GM19240 (cell line): ENCODE measurements around the gene TFCP2.
"Not testable (repeated sequence)": the region's sequence is repeated elsewhere in the genome, so short reads cannot be mapped to it uniquely, and the experiment has no call there.

Experiments used
- DNase-seq: peaks from one replicate; pipeline ENCODE4 v3.0.0; 2011; ENCODE audit warnings: low spot score; ENCODE audit not compliant: insufficient read length

Gene TFCP2, protein sequence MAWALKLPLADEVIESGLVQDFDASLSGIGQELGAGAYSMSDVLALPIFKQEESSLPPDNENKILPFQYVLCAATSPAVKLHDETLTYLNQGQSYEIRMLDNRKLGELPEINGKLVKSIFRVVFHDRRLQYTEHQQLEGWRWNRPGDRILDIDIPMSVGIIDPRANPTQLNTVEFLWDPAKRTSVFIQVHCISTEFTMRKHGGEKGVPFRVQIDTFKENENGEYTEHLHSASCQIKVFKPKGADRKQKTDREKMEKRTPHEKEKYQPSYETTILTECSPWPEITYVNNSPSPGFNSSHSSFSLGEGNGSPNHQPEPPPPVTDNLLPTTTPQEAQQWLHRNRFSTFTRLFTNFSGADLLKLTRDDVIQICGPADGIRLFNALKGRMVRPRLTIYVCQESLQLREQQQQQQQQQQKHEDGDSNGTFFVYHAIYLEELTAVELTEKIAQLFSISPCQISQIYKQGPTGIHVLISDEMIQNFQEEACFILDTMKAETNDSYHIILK

DNA sequence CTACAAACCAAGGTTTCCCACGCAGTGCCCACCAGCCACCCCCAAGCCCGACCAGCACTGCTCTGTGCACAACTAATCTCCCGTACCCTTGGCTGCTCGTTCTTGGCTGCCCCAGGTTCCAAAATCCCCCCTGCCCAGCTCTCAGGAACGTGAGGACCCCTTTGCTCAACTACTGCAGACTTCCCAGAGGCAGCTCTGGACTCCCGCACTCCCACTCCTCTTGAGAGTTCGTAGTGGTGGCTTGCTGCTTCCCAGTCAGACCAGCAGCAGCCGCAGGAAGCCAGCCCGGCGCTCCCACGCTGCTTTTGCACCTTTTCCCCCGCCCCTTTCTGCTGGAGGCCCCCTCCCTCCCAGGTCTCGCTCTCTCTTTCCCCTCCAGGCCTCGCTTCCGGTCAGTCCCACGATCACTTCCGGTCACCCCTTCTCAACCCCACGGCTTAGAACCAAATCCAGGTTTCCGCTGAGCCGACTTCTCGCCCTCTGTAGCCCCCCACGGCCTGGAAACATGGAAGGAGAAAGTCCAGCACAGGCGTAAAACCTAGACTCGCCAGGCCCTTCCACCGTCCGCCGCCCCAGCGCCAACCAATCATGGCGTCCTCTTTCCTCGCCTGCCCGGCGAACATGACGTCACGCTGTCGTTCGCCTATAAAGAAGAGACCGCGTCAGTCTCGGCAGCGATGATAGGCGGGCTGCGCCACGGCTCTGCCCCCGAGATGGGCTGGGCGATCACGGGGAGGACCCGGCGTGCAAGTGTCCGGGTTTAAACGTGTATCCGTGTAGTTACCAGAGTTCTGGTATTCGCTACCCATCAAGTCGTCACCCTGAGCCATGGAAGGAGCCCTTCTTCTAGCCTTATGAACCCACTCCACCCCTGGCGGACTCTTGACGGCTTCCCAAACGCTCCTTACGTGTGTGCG lies at the start of gene TFCP2:
Gene TFCP2, minus strand, starts transcription at position 621 of the 917 bp plus-strand sequence. CDS start 713 bp downstream, outside the sequence.
- peak; percentile 90 for DNase-seq

DNA sequence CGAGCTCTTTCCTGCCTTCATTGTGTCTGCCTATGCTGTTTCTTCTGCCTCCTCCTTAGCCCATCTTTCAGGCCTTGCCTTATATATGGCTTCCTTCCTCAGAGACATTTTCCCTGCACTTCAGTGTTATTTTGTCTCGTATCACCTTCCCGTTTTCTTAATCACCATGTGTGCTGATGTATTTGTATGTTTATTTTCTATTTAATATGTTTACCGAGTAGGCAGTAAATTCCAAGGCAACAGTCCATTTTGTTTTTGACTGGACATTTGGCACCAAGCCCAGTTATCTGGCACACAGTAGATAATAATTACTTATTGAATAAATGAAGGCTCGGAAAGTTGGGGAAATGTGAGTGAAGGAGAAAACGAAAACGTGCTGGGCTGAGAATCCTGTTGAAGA lies 49.5 kb upstream of the TFCP2 start:
- DNase-seq: no peak

DNA sequence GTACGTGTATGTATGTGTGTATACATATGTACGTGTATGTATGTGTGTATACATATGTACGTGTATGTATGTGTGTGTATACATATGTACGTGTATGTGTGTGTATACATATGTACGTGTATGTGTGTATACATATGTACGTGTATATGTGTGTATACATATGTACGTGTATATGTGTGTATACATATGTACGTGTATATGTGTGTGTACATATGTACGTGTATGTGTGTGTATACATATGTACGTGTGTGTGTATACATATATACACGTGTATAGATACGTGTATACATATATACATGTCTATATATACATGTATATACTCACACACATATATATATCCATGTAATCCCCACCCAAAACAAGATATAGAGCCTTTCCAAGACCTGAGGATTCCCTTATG lies 46.9 kb upstream of the TFCP2 start:
- not testable (repeated sequence) for DNase-seq

DNA sequence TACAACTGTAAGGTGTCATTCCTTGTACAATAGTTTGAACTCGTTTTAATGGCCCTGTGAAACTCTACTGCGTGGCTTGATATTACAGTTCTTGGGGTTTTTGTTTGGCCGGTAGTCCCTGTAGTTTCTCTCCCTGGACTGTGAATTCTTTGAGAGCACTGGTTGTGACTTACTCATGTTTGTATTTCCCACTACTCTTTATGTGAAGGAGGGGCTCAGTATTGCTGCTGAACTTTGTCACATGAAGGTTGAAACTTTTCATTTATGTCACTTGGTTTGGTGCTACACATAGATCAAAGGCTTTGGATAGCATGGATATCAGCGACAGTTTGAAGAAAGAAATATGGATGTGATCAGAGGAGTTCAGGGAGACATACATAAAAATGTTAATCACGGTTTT lies 46.4 kb upstream of the TFCP2 start:
- no peak for DNase-seq

DNA sequence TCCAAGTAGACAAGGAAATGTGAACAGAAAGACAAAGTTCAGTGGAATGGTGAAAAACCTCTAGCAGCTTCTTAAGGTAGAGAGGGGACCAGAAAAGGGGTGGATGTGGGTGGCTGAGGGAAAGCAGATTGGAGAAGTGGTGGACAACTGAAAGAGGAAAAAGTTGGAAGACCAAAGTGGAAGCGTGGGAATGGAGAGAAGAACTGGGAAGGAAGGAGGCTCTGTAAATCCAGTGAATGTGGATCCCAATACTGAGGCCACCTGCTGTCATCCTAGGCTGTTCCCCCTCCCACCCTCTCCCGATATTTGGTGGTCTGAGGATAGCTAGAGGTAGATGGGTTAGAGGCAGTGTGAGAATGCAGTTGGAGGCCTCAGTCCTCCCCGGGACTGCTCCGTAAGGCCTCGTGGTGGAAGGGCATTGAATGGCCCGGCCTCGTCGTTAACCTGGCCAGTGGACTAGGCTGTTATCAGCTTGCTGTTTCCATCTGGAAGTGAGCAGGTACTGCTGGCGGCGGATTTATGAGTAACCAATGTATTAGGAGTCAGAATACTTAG lies 45.7 kb upstream of the TFCP2 start:
- DNase-seq: no peak

DNA sequence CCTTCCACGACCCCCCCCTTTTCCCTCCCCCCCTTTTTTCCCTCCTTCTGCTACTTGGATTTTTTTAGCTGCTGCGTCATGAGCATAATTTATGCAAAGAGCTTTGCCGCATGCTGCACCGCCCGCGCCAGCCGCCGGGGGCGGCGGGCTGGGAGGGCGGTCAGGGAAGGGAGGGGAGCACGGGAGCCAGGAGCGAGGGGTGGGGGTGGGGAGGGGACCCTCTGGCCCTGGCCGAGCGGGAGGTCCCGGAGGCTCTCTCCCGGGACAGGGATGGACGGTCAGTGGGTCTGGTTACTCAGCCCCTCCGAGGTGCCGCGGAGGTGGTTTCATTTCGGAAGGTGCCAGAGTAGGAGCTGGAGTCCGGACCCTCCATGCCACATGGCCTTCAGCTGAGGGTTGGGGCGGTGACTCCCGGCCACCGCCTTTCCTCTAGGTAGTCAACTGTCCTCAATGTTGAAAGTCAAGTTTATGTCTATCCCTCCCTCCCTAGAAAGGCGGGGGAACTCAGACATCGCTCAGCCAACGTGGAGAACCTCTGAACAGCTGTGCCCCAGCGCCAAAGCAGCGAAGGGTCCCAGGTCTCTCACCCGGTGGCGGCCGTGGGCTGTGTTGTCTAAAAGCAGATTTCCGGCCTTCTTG lies 45.2 kb upstream of the TFCP2 start, which contains the start of gene POU6F1:
Gene POU6F1, minus strand, starts transcription at position 95 of the 639 bp plus-strand sequence. CDS start 11,226 bp downstream, outside the sequence.
- DNase-seq: peak; percentile 79

DNA sequence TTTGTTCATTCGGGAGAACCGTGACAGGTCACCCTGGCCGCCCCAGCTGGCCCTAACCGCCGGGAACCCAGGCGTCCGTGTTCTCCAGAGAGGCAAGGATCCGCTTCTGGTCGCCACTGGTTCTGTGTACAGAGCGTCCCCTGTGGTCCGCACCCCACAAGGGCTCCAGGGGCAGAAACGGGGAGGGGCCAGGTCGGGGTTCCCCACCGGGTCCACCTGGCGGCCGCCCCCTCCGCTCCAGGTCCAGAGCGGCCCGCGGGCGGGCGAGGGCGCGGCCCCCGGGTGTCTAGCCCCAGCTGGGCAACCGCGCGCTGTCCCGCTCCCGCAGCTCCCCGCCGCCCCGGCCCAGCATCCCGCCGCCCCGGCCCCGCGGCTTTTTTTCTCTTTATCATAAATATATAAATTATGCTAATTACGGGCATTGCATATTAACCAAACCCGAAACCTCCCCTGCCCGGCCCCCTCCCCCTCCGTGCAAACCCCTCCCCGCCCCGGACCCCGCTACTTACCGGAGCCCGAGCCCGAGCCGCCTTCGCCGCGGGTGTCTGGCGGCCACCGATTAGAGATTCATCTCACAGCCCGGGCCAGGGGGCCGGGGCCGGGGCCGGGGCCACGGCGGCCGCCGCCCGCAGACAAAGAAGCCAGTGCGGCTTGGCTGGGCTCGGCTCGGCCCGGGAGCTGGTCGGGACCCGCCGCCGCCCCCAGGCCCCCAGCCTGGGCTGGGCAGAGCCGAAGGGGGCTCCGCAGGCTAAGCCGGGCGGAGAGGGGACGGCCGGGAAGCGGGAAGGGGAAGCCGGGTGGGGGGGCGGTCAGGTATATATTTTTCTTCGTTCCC lies 44.4 kb upstream of the TFCP2 start:
- DNase-seq: peak; percentile 64

DNA sequence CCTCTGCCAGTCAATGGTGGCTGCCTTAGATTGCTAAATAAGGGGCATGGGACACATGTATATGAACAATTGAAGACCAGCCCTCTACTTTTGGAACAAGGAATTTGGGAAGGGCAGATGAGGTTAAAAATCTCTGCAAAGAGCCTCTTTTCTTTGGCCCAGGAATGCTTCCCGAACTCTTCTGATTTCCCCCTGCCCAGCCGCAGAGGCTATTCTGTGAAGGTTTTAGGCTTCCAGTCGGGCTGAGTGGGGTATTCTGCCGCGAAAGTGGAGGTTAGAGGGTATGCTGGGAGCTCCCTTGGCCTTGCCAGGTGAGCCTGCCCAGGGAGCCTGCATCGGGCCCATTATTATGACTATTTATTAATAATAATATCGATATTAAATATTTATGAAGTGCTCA lies 43.7 kb upstream of the TFCP2 start:
- no peak for DNase-seq

DNA sequence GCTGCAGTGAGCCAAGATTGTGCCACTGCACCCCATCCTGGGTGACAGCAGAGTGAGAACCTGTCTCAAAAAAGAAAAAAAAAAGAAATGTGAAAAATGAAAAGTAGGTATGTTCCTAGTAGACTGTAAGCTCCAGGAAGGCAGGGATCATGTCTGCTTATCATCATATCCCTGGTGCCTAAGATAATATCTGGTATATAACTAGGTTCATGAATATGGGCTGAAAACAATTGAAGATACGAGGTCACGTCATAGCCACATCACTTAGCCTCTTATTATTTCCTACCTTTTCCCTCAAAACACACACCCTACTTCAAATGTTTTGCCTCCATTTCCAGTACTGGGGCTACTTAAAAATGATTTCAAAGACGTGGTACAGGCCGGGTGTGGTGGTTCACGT lies 42.0 kb upstream of the TFCP2 start:
- no peak for DNase-seq

DNA sequence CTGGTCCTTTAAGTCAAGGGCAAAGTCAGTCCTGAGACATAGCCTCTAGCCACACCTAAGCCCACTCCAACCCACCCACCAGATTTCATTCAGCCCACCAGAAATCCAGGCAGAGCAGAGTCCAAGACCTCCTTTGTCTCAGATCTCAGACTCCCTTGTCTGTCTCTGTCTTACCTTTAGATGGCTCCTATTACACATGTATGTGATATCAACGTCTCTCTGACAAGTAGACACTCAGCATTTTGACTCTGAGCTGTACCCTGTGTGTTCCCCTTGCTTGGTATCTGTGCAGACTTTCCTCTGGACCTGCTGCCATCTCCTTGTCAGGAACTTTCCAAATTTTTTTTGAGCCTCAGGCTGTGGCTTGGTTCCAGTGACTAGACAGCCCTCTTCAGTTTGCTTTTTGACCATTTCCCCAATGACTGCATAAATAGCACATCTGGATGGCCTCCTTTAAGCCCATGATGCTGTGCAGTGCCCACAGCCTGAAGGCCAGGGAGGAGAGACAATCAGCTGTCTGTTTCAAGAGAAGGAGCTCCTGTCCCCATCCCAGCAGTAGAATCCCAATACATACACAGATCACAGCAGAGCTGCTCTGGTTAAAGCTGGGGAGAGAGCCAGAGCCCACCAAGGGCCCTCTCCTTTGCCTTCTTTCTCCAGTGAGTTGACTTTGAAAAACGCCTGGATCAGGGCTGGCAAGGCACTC lies 37.9 kb upstream of the TFCP2 start:
- no peak for DNase-seq

DNA sequence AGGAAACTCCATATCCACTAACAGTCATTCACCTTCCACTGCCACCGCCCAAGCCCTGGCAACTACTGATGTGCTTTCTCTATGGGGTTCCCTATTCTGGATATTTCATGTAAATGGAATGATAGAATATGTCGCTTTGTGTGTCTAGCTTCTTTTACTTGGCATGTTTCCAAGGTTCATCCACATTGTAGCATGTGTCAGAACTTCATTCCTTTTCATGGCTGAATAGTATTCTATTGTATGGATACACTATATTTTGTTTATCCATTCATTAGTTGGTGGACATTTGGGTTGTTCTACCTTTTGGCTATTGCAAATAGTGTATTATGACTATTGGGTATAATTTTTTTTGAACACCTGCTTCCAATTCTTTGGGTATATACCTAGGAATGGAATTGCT lies 36.3 kb upstream of the TFCP2 start:
- no peak for DNase-seq

DNA sequence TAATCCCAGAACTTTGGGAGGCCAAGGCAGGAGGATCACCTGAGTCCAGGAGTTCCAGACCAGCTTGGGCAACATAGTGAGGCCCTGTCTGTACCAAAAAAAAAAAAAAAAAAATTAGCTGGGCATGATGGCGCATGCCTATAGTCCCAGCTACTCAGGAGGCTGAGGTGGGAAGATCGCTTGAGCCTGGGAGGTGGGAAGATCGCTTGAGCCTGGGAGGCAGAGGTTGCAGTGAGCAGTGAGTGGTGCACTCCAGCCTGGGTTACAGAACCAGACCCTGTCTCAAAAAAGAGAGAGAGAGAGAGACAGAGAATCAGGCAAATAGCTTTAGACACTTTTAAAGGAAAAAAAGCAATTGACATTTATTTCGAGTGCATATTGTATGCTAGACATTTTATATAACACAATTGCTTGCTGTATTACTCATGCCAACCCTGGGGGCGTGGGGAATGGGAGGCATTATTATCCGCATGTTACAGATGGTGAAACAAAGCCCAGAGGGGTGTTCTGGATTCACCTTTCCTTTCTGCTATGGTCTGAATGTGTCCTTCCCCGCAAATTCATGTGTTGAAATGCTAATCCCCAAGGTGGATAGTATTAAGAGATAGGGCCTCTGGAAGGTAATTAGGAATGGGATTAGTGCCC lies 35.2 kb upstream of the TFCP2 start:
- no peak for DNase-seq

DNA sequence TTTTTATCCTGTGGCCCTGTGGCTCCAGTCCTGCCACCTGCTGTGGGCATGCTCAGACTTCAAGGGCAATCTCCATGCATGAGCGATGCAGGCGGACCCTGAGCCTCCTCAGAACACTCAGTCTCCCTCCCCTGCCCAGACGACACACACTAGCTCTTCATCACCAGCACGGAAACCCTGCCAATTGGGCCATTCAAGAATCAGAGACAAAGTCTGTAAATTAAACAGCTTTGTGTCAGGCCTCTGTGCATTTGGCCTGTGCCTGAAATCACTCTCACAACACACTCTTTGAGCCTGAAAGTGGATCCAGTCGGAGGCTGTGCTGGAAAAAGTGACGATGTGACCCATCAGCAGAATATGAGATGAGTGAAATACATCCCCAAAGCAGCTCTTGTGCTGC lies 32.4 kb upstream of the TFCP2 start:
- DNase-seq: no peak

DNA sequence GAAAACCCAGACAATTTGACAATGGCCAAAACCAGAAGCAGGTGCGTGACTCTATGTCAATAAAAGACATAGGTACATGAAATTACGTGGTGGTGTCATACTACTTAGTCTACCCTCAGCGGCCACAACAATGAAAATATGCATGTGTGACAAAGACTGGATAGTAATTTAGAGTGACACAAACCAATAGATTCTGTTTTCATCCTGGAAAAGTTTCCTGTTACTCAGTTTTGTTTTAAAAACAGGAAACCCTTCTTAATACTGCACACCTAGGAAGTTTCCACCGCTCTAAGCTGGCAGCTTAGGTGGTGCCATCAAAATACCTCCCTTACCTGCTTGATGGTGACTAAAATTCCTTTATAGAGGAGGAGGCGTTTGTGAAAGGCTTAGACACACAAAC lies 29.8 kb upstream of the TFCP2 start:
- no peak for DNase-seq

DNA sequence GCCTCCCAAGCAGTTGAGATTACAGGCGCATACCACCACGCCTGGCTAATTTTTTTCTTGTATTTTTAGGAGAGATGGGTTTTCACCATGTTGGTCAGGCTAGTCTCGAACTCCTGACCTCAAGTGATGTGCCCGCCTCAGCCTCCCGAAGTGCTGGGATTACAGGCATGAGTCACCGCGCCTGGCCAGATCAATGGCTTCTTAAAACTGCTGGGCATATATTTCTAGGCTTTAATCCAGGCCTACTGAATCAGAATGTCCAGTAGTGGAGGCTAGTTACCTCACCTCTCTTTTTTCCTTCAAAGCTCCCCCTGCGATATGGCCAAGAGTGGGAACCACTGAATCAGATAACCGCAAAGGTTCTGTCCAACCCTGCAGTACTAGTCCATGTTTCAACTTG lies 27.9 kb upstream of the TFCP2 start:
- DNase-seq: no peak

DNA sequence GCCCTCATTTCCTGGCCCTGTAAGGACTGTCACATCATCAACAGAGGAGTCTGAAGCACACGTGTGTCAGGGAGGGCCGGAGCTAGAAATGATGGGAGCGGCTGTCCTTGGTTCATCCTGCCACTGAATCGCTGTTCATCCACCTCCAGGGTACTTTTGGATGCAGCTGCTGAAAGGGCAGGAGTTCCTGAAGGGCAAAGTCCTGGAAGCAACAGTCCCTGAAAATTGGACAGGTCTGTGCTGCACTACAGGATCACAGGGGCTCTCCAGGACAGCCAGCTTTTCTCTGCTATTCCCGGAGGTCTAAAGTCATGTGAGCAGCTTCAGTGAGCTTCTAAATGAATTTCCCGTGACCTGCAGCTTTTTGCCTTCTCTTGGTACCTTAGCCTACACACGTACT lies 27.2 kb upstream of the TFCP2 start:
- DNase-seq: no peak

DNA sequence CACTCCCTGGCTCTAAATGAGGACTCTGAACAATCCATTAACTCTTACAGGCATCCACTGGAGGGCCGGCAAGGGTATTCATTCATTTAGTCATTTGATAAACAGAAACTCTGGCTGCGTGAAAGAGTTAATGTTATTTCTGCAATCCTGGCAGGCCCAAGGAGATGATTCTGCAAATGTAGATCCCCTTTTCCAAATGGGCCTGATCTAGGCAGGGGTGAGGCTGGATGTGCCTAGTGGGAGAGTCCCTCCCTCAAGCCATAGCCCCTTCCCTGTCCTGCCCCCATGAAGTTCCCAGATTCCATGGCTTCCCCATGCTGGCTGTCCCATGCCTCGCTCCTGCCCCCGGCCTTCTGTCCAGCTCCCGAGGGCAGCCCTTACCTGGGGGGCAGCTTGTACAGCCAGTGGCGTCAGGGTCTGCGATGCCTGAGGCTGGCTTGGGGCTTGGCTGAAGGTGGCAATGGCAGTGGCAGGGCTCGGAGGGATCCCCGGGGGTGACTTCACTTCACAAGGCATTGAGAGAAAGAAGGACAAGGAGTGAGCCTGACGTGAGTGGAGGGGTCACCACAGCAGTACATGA lies 26.5 kb upstream of the TFCP2 start:
- DNase-seq: no peak

DNA sequence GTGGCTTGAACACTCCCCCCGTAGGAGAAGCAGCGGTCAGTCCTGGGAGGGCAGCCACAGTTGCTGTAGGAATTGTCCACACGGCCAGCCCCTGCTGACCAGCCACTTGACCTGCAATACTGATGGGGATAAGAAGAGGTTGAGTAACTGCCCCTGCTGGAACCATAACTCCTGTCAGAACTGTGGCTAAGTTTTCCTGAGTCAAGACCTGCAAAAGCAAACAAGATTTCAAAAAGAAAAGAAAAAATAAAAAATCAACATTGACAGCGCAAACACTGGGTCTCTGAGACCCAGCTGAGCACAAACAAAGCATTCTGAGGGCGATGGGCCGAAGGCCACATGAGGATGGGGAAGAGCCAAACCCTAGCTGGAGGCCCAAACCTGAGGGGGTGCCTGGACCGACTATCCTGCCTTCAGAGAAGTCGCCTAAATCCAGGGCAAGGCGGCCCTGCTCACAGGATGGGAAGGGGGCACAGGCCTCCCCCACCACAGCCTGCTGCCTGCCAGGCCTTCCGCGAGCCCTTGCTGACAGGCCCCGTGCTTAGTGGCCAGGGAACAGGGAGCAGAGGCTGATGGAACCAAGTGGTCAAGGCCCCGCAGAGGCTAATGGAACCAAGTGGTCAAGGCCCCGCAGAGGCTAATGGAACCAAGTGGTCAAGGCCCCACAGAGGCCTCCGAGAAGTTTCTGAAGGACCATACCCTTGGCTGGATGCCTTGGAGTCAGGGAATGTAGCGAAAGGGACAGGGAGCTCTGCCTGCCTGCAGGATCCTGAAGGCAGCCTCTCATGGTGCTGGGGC lies 25.8 kb upstream of the TFCP2 start:
- DNase-seq: no peak
